Measurements from ENCODE around the gene CHST6.
"Not testable (repeated sequence)": the region's sequence is repeated elsewhere in the genome, so short reads cannot be mapped to it uniquely, and the experiment has no call there.

CHST6 gene

GRCh38 chr16:75502916-75503605, 7.8 kb upstream of the CHST6 start:
- no peak for DNase-seq

GRCh38 chr16:75501820-75502219, 6.6 kb upstream of the CHST6 start:
- DNase-seq: peak; percentile 75

- no peak for DNase-seq
These were observed 6.1 kb upstream of the CHST6 start for GRCh38 chr16:75501359-75501758.

- not testable (repeated sequence) for DNase-seq
These were observed 3.5 kb upstream of the CHST6 start for GRCh38 chr16:75498605-75499322.

GRCh38 chr16:75497558-75497957, 2.3 kb upstream of the CHST6 start:
- DNase-seq: peak in 1 of 2 experiments; percentile 68

- no peak for DNase-seq
These were observed 573 bp downstream of the CHST6 start for GRCh38 chr16:75494661-75495075.

GRCh38 chr16:75494184-75494583, 1.1 kb downstream of the CHST6 start:
- DNase-seq: no peak

- no peak for DNase-seq
These were observed 3.4 kb downstream of the CHST6 start for GRCh38 chr16:75491876-75492275.

- DNase-seq: no peak
These were observed 6.9 kb downstream of the CHST6 start for GRCh38 chr16:75488322-75488721.

- no peak for DNase-seq
These were observed 8.4 kb downstream of the CHST6 start for GRCh38 chr16:75486676-75487313.

GRCh38 chr16:75486014-75486675, 9.1 kb downstream of the CHST6 start:
- no peak for DNase-seq

GRCh38 chr16:75485230-75486013, 9.8 kb downstream of the CHST6 start:
- no peak for DNase-seq

- no peak for DNase-seq
These were observed 12.0 kb downstream of the CHST6 start for GRCh38 chr16:75483222-75483621.

- no peak for DNase-seq
These were observed 12.6 kb downstream of the CHST6 start for GRCh38 chr16:75482434-75483205.

- DNase-seq: no peak
These were observed 13.8 kb downstream of the CHST6 start for GRCh38 chr16:75481475-75481874.

- DNase-seq: no peak
These were observed 15.7 kb downstream of the CHST6 start for GRCh38 chr16:75479421-75479990.

GRCh38 chr16:75478480-75479345, 16.5 kb downstream of the CHST6 start:
- no peak for DNase-seq

GRCh38 chr16:75477680-75478473, 17.4 kb downstream of the CHST6 start:
- DNase-seq: peak; percentile 93 to 98

GRCh38 chr16:75476817-75477216, 18.4 kb downstream of the CHST6 start:
- DNase-seq: no peak

All from cerebellar nuclear complex (tissue), 1 donor.